HuH-7.5 (cell line): ENCODE results near the gene SLC35D3.
"Not testable (repeated sequence)": the region's sequence is repeated elsewhere in the genome, so short reads cannot be mapped to it uniquely, and the experiment has no call there.

Experiments used
- DNase-seq: peaks from one replicate; pipeline ENCODE4 v3.0.0; 2011; ENCODE audit warnings: low spot score

SLC35D3 gene

DNA sequence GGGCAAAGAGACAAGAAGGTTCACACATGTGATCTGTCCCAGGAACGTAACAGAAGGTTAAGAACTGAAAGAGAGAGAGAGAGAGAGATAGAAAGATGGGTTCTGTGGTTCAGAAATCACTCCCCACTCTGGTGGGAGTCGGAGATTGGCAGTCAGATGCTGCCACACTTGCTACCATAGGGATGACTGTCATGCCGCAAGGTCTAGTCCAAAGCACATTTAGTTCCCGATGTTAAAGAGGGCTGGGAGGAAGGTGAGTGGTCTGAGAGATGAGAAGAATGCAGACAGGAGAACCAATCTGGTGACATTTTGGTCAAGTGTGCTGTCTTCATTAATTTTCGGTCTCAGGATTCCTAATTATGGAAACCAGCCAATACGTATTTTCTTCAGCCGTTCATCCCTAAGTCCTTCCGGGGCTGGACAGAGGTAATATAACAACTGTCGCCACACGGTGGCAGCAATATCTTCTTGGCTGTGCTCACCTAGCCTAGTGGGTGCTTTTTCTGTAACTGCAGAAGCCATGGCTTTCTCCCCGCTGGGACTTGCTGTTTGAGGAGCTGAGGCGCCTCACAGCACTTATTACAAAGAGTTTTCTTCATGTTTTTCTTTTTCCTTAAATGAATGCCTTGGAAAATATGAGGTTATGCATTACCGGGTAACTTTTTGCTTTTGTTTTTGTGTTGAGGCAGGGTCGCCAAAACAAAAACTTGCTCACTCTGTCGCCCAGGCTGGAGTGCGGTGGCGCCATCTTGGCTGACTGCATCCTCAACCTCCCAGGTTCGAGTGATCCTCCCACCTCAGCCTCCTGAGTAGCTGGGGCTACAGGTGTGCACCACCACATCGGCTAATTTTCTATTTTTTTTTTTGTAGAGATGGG is 46.0 kb downstream of the SLC35D3 start:
- peak; percentile 71 for DNase-seq

DNA sequence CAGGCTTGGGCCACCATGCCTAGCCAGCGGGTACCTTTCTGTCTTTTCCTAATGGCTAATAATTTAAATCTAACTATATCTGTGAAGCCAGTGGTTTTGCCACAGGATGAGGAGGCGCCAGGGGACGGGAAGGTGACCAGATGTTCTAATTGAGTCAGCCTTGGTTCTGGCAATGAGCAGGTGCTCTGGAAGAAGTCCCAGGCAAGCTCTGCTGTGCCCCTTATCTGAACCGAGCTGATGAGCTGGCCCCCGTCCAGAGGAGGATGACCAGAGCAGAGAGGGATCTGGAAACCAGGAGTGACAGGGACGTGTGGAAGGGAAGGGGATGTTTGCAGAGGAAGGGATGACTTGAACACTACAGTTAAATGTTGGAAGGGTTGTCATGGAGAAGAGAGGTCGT is 46.7 kb downstream of the SLC35D3 start:
- DNase-seq, result no peak

DNA sequence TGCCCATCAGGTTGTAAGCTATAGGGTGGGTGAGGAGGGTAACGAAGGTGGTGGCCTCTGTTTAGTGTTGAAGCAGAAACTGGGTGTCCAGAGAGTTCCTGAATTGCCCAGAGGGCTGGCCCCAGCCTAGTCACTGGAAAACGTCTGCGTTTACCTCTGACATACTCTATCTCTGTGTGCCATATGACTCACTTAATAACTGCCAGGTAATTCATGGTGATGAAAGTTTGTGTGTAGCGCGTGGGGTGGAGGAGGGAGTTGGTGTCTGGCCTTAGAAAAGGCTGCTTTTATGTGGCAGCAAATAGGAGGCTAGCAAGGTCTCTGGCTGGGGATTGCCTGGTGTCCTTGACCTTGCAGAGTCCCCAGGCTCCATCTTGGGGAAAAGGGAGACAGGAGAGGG is 47.3 kb downstream of the SLC35D3 start:
- no peak for DNase-seq

DNA sequence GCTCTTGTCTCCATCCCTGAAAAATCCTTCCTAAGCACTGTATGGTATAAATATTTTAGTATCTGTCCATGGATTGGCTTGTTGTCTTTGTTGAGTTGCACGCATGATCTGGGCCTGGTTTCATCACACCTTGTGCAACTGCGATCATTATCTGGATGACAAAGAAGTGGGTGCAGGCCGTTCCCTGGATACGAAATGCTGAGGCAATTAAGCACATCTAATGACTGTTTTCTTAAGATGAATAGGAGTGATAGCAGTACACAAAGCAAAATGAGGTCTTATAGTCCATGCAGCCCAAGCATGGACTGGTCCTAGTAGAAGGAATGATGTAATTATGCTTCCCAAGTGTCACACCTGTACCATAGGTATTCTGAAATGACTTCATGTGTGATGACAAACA is 47.8 kb downstream of the SLC35D3 start:
- DNase-seq, result no peak

DNA sequence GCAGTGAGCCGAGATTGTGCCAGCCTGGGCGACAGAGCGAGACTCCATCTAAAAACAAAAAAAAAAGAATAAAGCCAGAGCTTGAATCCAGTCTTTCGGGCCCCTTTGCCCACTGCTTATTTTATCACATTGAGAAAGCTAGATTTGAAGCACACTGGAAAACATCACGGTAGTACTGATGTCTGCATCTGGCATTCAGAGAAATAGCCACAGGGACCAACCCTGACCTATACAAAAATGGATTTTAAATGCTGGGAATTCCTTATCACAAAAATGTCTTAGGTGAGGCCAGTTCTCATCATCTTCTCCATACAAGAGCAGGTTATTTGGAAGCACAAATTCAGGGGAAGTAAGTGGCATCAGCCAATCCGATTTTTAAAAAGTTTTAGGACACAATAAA is 49.5 kb downstream of the SLC35D3 start:
- no peak for DNase-seq

DNA sequence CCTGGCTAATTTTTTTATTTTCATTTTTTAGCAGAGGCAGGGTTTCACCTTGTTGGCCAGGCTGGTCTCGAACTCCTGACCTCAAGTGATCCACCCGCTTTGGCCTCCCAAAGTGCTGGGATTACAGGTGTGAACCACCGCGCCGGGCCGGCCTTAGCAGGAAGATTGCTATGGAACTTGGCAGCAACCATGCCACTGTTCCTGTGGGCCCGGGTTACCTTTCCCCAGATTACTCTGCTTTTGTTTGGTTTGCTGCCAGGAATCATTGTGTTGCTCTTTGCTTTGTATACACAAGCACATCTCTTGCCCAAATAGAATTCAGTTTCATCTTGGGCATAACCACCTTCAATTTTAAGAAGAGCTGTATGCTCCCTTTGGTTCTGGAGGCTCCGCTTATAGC is 51.7 kb downstream of the SLC35D3 start:
- not testable (repeated sequence) for DNase-seq
